Progenitor cell of endocrine pancreas (in vitro differentiated cells): ENCODE measurements around the gene COL1A2. TPM values are rescaled to one million over a fixed set of nuclear protein-coding genes. Genes with fewer than 3 reads are reported as not detected.

Source experiments
- DNase-seq: peaks from one replicate; pipeline ENCODE4 v3.0.0; 2021; ENCODE audit warnings: low spot score; ENCODE audit not compliant: unreplicated experiment
- H3K27ac Mint-ChIP-seq: 2 replicates; pipeline ENCODE4 v1.8.0; 2021; ENCODE audit warnings: mild to moderate bottlenecking, moderate library complexity, mixed read lengths
- H3K27me3 Mint-ChIP-seq: 2 replicates; pipeline ENCODE4 v1.8.0; 2021; ENCODE audit warnings: mixed read lengths
- H3K36me3 Mint-ChIP-seq: 2 replicates; pipeline ENCODE4 v1.8.0; 2022; ENCODE audit warnings: mixed read lengths; ENCODE audit not compliant: insufficient read depth
- H3K4me1 Mint-ChIP-seq: 2 replicates; pipeline ENCODE4 v1.8.0; 2021; ENCODE audit warnings: low read depth, mixed read lengths
- H3K4me3 Mint-ChIP-seq: 2 replicates; pipeline ENCODE4 v1.8.0; 2021; ENCODE audit warnings: low read depth, mild to moderate bottlenecking, moderate library complexity, mixed read lengths
- H3K9me3 Mint-ChIP-seq: 2 replicates; pipeline ENCODE4 v1.8.0; 2021; ENCODE audit warnings: low read depth, mixed read lengths
- total RNA-seq: library from RNA; stranded (reverse); gene quantifications from 2 replicates; pipeline ENCODE4 v1.2.1, GENCODE V29; 2021
- TF ChIP-seq, protein P1 (sequence below): fragments of 200-600 bp; sonication (generic); IDR thresholded peaks from one replicate; pipeline ENCODE4 v1.5.0; 2021; ENCODE audit warnings: antibody characterized with exemption, mild to moderate bottlenecking; ENCODE audit not compliant: unreplicated experiment

Gene COL1A2
- total RNA-seq, 1 donor from 2014 or later: 14.8 TPM

DNA sequence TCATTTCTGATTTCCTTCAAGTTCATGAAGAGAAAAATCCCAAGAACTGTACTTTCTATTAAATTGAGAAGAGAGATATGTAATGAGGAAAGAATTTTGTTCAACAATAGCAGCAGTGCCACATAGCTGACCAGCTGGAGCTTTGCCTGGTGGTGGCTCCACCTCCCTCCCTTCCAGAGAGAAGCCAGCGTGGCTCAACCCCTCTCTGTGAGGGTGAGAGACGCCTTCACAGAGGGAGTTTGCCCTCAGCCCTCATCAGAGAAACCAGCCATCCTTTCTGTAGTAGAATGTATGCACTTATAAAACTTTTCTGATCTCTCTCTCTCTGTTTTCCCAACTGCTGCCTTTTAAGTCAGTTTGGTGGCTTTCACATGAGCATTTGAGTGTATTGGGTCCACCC is 20.5 kb upstream of the COL1A2 start:
- Mint-ChIP-seq H3K4me1 (peaks cover 13% of the 10 kb centered on the region), H3K4me3 (no peak overlapping the region), H3K27me3 (no peaks in the 10 kb centered on the region), H3K27ac (no peak overlapping the region), H3K9me3 (no peaks in the 10 kb centered on the region), H3K36me3 (no peaks in the 10 kb centered on the region)
- DNase-seq: no peak
- TF ChIP-seq, protein P1, sequence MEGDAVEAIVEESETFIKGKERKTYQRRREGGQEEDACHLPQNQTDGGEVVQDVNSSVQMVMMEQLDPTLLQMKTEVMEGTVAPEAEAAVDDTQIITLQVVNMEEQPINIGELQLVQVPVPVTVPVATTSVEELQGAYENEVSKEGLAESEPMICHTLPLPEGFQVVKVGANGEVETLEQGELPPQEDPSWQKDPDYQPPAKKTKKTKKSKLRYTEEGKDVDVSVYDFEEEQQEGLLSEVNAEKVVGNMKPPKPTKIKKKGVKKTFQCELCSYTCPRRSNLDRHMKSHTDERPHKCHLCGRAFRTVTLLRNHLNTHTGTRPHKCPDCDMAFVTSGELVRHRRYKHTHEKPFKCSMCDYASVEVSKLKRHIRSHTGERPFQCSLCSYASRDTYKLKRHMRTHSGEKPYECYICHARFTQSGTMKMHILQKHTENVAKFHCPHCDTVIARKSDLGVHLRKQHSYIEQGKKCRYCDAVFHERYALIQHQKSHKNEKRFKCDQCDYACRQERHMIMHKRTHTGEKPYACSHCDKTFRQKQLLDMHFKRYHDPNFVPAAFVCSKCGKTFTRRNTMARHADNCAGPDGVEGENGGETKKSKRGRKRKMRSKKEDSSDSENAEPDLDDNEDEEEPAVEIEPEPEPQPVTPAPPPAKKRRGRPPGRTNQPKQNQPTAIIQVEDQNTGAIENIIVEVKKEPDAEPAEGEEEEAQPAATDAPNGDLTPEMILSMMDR: no peak

DNA sequence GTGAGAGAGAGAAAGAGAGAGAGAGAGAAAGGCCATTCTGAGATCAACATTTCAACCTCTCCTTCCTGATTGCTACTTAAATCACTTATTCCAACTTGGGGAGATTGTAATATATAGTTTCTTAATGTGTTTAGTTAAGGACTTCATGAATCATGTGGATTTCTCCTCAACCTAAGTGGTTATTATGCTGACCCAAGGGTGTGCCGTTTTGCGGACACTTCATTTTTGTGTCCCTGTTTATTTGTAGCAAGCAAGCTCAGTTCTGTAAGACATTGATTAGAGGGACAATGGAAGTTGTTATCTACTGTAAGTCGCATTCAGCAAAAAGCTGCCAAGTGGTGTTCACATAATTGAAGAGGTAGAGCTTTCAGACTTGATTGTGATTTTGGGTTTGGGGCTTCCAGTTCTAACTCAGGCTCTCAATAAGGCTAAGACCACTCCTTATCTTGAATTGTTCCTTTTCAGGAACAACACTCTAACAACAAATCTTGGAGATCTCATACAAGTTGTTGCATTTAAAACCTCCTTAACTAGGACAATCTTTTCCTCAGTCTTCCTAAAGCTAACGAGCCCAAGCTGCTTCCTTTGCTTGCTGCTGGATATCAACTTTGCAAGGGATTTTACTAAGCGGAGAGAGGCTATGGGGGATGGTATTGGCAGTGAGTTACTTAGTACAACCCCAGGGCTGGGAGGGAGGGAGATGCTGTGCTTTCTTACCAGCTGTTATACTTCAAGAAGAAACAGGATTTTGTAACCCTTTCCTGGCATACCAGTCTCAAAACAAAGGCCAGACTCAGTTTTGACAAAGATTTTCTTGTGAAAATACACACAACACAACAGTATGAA is 19.8 kb upstream of the COL1A2 start:
- H3K4me1 Mint-ChIP-seq: peaks cover 13% of the 10 kb centered on the region
- no peaks in the 10 kb centered on the region for H3K27me3 Mint-ChIP-seq
- no peaks in the 10 kb centered on the region for H3K9me3 Mint-ChIP-seq
- H3K27ac Mint-ChIP-seq: peak overlapping the region; percentile 67
- no peaks in the 10 kb centered on the region for H3K36me3 Mint-ChIP-seq
- H3K4me3 Mint-ChIP-seq: peak overlapping the region; percentile 15
- TF ChIP-seq, protein P1: no peak
- no peak for DNase-seq

DNA sequence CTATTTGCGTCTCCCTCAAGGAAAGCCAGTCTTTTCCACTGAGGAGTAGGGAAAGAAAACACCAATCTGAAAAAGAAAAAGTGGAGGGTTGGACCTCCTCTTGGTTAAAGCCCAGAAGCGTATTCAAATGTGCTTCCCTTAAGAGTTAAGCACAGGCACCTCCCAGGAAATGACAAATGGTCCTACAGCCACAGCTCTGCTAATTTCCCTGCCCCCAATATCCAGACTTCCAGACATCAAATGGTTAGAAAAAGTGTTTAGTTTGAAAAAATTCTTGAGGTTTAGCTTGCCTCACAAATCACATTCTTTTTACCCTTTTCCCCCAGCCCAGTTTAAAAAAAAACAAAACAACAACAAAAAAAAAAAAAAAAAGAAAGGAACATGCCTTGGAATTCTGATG is 19.0 kb upstream of the COL1A2 start:
- Mint-ChIP-seq H3K9me3 (no peaks in the 10 kb centered on the region), H3K27ac (no peak overlapping the region), H3K27me3 (no peaks in the 10 kb centered on the region), H3K4me1 (peaks cover 13% of the 10 kb centered on the region), H3K4me3 (no peak overlapping the region), H3K36me3 (no peaks in the 10 kb centered on the region)
- no peak for DNase-seq
- TF ChIP-seq, protein P1: no peak

DNA sequence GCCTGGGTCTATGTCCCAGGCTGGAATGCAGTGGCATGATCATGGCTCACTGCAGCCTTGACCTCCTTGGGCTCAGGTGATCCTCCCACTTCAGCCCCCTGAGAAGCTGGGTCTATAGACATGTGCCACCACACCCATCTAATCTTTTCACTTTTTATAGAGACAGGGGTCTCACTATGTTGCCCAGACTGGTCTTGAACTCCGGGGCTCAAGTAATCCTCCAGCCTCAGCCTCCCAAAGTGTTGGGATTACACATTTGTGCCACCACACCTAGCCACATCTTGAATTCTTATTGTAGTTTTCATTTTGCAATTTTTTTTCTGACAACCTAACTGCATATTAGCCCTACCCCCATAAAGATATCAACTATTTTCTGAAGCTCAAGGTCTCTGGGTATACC is 18.4 kb upstream of the COL1A2 start:
- Mint-ChIP-seq H3K36me3 (no peaks in the 10 kb centered on the region), H3K27me3 (no peaks in the 10 kb centered on the region), H3K4me3 (no peak overlapping the region), H3K27ac (no peak overlapping the region), H3K9me3 (no peaks in the 10 kb centered on the region), H3K4me1 (peaks cover 13% of the 10 kb centered on the region)
- no peak for DNase-seq
- TF ChIP-seq, protein P1: no peak

DNA sequence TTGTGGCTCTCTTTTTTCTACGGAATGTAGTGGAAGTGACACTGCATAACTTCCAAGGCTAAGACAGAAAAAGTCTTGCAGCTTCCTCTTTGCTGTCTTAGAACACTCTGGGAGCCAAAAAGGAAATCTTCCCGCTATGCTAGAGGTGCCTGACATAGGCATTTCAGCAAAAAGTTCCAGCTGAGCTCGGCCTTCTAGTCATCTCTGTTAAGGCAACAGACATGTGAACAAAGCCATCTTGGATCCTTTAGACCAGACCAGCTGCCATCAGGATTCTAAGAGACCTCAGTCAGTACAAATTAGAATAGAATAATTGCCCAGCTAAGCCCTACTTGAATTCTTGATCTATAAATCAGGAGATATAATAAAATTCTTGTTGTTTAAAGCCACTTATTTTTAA is 16.3 kb upstream of the COL1A2 start:
- H3K27me3 Mint-ChIP-seq: no peaks in the 10 kb centered on the region
- peaks cover 13% of the 10 kb centered on the region for H3K4me1 Mint-ChIP-seq
- TF ChIP-seq, protein P1: no peak
- H3K9me3 Mint-ChIP-seq: no peaks in the 10 kb centered on the region
- DNase-seq: no peak
- no peak overlapping the region for H3K27ac Mint-ChIP-seq
- H3K36me3 Mint-ChIP-seq: no peaks in the 10 kb centered on the region
- no peak overlapping the region for H3K4me3 Mint-ChIP-seq
